H1 (cell line): ENCODE results near the gene LCN15.

Experiments
- BACH1 ChIP-seq: IDR thresholded peaks from 2 replicates; pipeline ENCODE4 v1.6.1; 2012; ENCODE audit warnings: low read length, improper control_type of control experiment
- CTCF ChIP-seq, 3 experiments: IDR thresholded peaks; 1 replicate in 2 of 3; 2 replicates in 1 of 3; pipeline versions ENCODE4 v1.5.1 to v1.6.1; 2011; ENCODE audit warnings: low read length in 3 of 3, mild to moderate bottlenecking in 3 of 3, inconsistent platforms in 2 of 3, low read depth in 1 of 3, moderate library complexity in 1 of 3; ENCODE audit not compliant: insufficient read depth in 1 of 3; ENCODE audit errors: control extremely low read depth in 1 of 3
- EP300 ChIP-seq, 2 experiments: IDR thresholded peaks; 1 replicate in 1 of 2; 2 replicates in 1 of 2; pipeline ENCODE4 v1.6.1; 2011 to 2012; ENCODE audit warnings: low read depth in 2 of 2, low read length in 2 of 2, mild to moderate bottlenecking in 2 of 2, borderline replicate concordance in 1 of 2, inconsistent platforms in 1 of 2, moderate library complexity in 1 of 2
- EZH2 ChIP-seq: fragments of 200-600 bp; sonication (generic); IDR thresholded peaks from 2 replicates; pipeline ENCODE4 v1.7.1; 2012; ENCODE audit warnings: low read depth, mild to moderate bottlenecking, moderate library complexity, low read length, inconsistent platforms; ENCODE audit not compliant: severe bottlenecking
- JUN ChIP-seq: IDR thresholded peaks from 2 replicates; pipeline ENCODE4 v1.6.1; 2011; ENCODE audit warnings: low read depth, mild to moderate bottlenecking, improper control_type of control experiment, low read length
- JUND ChIP-seq: IDR thresholded peaks from 2 replicates; pipeline ENCODE4 v1.6.1; 2011; ENCODE audit warnings: mild to moderate bottlenecking, improper control_type of control experiment, low read length
- MAFK ChIP-seq: IDR thresholded peaks from 2 replicates; pipeline ENCODE4 v1.6.1; 2012; ENCODE audit warnings: low read depth, mild to moderate bottlenecking, improper control_type of control experiment, low read length
- POLR2A ChIP-seq, 2 experiments: IDR thresholded peaks; 1 replicate in 1 of 2; 2 replicates in 1 of 2; pipeline ENCODE4 v1.6.1; 2011; ENCODE audit warnings: low read depth in 2 of 2, low read length in 2 of 2, mild to moderate bottlenecking in 2 of 2; ENCODE audit errors: control extremely low read depth in 1 of 2
- RFX5 ChIP-seq: IDR thresholded peaks from 2 replicates; pipeline ENCODE4 v1.6.1; 2011; ENCODE audit warnings: low read depth, low read length, improper control_type of control experiment, borderline replicate concordance
- ZNF274 ChIP-seq: IDR thresholded peaks from 2 replicates; pipeline ENCODE4 v1.7.0; 2012; ENCODE audit warnings: low read length, borderline replicate concordance; ENCODE audit errors: extremely low read depth

GRCh38 chr9:136748201-136748600 lies 16.1 kb downstream of the LCN15 start, which contains the start of gene LCN6:
- TF ChIP-seq ZNF274 (no peak), MAFK (no peak), CTCF (IDR thresholded peaks at IDR 0.05; ENCODE audit: control extremely low read depth in 1 of 3, insufficient read depth in 1 of 3, low read depth in 1 of 3, low read length in 3 of 3) (no peak), EP300 (IDR thresholded peaks at IDR 0.05; ENCODE audit: borderline replicate concordance in 1 of 2, low read depth in 2 of 2, low read length in 2 of 2) (no peak), JUN (no peak), JUND (no peak), POLR2A (IDR thresholded peaks at IDR 0.05; ENCODE audit: control extremely low read depth in 1 of 2, low read depth in 2 of 2, low read length in 2 of 2) (no peak), RFX5 (no peak), BACH1 (no peak), EZH2 (no peak)
